Peyer's patch (tissue), 4 donors: ENCODE results near the gene RUNX1. TPM values are rescaled to one million over a fixed set of nuclear protein-coding genes. Genes with fewer than 3 reads are reported as not detected.
A peak's percentile ranks its signal among the peaks of the same experiment; 100 is the strongest.

Experiments
- DNase-seq, 3 donors: peaks; one replicate each; pipeline ENCODE4 v3.0.0-alpha.2; 2017 to 2019
- H3K27ac ChIP-seq, 4 donors: fragments of 200-600 bp; sonication (generic); one replicate each; pipeline ENCODE4 v1.5.1; 2016 to 2019
- H3K27me3 ChIP-seq, 2 donors: fragments of 200-600 bp; sonication (generic); one replicate each; pipeline ENCODE4 v1.5.1; 2019
- H3K36me3 ChIP-seq, 3 donors: fragments of 200-600 bp; sonication (generic); one replicate each; pipeline ENCODE4 v1.5.1; 2016 to 2019
- H3K4me1 ChIP-seq, 4 donors: fragments of 200-600 bp; sonication (generic); one replicate each; pipeline ENCODE4 v1.5.1; 2016 to 2019
- H3K4me3 ChIP-seq, 4 donors: fragments of 200-600 bp; sonication (generic); 1 replicate in 3 of 4; 2 replicates in 1 of 4; pipeline ENCODE4 v1.5.1; 2016 to 2019; ENCODE audit warnings: mild to moderate bottlenecking in 1 of 4
- H3K9me3 ChIP-seq, 4 donors: fragments of 200-600 bp; sonication (generic); one replicate each; pipeline ENCODE4 v1.5.1; 2016 to 2019; ENCODE audit warnings: mild to moderate bottlenecking in 1 of 4
- CTCF ChIP-seq, 6 experiments: fragments of 450-650 bp in 4 of 6; fragments of 200-600 bp in 2 of 6; sonication (generic) in 1 of 6; IDR thresholded peaks; one replicate each; pipeline ENCODE4 v1.5.1; 2017 to 2019; ENCODE audit warnings: antibody characterized with exemption in 6 of 6, mild to moderate bottlenecking in 3 of 6, moderate library complexity in 1 of 6
- POLR2A ChIP-seq, 2 donors: fragments of 450-650 bp; IDR thresholded peaks; one replicate each; pipeline ENCODE4 v1.5.1; 2017; ENCODE audit warnings: antibody characterized with exemption in 2 of 2, mild to moderate bottlenecking in 2 of 2, moderate library complexity in 2 of 2
- total RNA-seq, 4 donors: library from RNA; depleted of rRNA; stranded (reverse); fragments of >200 nt; gene quantifications; one replicate each; pipeline ENCODE4 v1.1.0, GENCODE V29; 2016

RUNX1 gene
- total RNA-seq, 4 donors from 2014 or later: 15.1 to 80.9 (median 24.1) TPM

GRCh38 chr21:35081861-35082260 lies 32.8 kb upstream of the RUNX1 start:
- H3K36me3 ChIP-seq: no peaks in the 10 kb centered on the region
- no peaks in the 10 kb centered on the region for H3K27me3 ChIP-seq
- no peaks in the 10 kb centered on the region for H3K4me1 ChIP-seq
- H3K4me3 ChIP-seq: no peak overlapping the region
- H3K9me3 ChIP-seq: no peaks in the 10 kb centered on the region
- no peak for TF ChIP-seq CTCF (IDR thresholded peaks at IDR 0.05)
- TF ChIP-seq POLR2A (IDR thresholded peaks at IDR 0.05): no peak
- no peak overlapping the region for H3K27ac ChIP-seq
- no peak for DNase-seq

GRCh38 chr21:35079181-35079580 lies 30.1 kb upstream of the RUNX1 start:
- no peaks in the 10 kb centered on the region for H3K36me3 ChIP-seq
- no peaks in the 10 kb centered on the region for H3K27me3 ChIP-seq
- no peak overlapping the region for H3K27ac ChIP-seq
- no peaks in the 10 kb centered on the region for H3K9me3 ChIP-seq
- H3K4me1 ChIP-seq: no peaks in the 10 kb centered on the region
- no peak for TF ChIP-seq POLR2A (IDR thresholded peaks at IDR 0.05)
- no peak for TF ChIP-seq CTCF (IDR thresholded peaks at IDR 0.05)
- H3K4me3 ChIP-seq: no peak overlapping the region
- DNase-seq: no peak

- TF ChIP-seq POLR2A (IDR thresholded peaks at IDR 0.05) (no peak), CTCF (IDR thresholded peaks at IDR 0.05) (no peak)
- Histone ChIP-seq H3K27ac (no peak overlapping the region), H3K4me1 (no peaks in the 10 kb centered on the region), H3K27me3 (no peaks in the 10 kb centered on the region), H3K4me3 (no peak overlapping the region), H3K36me3 (no peaks in the 10 kb centered on the region), H3K9me3 (no peaks in the 10 kb centered on the region)
- no peak for DNase-seq
Observed at GRCh38 chr21:35077975-35078374, 28.9 kb upstream of the RUNX1 start.

- H3K27ac ChIP-seq: no peak overlapping the region
- no peak for DNase-seq
- H3K4me1 ChIP-seq: no peaks in the 10 kb centered on the region
- H3K4me3 ChIP-seq: no peak overlapping the region
- H3K36me3 ChIP-seq: no peaks in the 10 kb centered on the region
- no peaks in the 10 kb centered on the region for H3K27me3 ChIP-seq
- H3K9me3 ChIP-seq: no peaks in the 10 kb centered on the region
- no peak for TF ChIP-seq POLR2A (IDR thresholded peaks at IDR 0.05)
- TF ChIP-seq CTCF (IDR thresholded peaks at IDR 0.05): no peak
Observed at GRCh38 chr21:35077466-35077865, 28.4 kb upstream of the RUNX1 start.

- no peak for DNase-seq
- H3K27ac ChIP-seq: no peak overlapping the region
- H3K27me3 ChIP-seq: no peaks in the 10 kb centered on the region
- H3K4me1 ChIP-seq: no peaks in the 10 kb centered on the region
- no peak for TF ChIP-seq POLR2A (IDR thresholded peaks at IDR 0.05)
- TF ChIP-seq CTCF (IDR thresholded peaks at IDR 0.05): no peak
- H3K4me3 ChIP-seq: no peak overlapping the region
- H3K36me3 ChIP-seq: no peaks in the 10 kb centered on the region
- H3K9me3 ChIP-seq: no peaks in the 10 kb centered on the region
Observed at GRCh38 chr21:35075546-35075945, 26.4 kb upstream of the RUNX1 start.

- no peaks in the 10 kb centered on the region for H3K27me3 ChIP-seq
- DNase-seq: no peak
- H3K27ac ChIP-seq: peak overlapping the region in 2 of 4 donors; percentile 34 to 60
- H3K4me1 ChIP-seq: no peaks in the 10 kb centered on the region
- no peak overlapping the region for H3K4me3 ChIP-seq
- H3K36me3 ChIP-seq: no peaks in the 10 kb centered on the region
- no peaks in the 10 kb centered on the region for H3K9me3 ChIP-seq
- TF ChIP-seq CTCF (IDR thresholded peaks at IDR 0.05) (no peak), POLR2A (IDR thresholded peaks at IDR 0.05) (no peak)
Observed at GRCh38 chr21:35072960-35073359, 23.9 kb upstream of the RUNX1 start.
